Suppressor macrophage treated with lipopolysaccharide for 1 hour (primary cell): ENCODE measurements around the gene WLS.

Experiments used
- DNase-seq, 3 donors: peaks; one replicate each; pipeline ENCODE4 v3.0.0-alpha.2; 2020 to 2022

The WLS gene

GRCh38 chr1:68227598-68227997 lies 4.7 kb downstream of the WLS start:
- DNase-seq, result no peak

- DNase-seq, result no peak
Observed at GRCh38 chr1:68225781-68226180, 6.5 kb downstream of the WLS start.

DNA sequence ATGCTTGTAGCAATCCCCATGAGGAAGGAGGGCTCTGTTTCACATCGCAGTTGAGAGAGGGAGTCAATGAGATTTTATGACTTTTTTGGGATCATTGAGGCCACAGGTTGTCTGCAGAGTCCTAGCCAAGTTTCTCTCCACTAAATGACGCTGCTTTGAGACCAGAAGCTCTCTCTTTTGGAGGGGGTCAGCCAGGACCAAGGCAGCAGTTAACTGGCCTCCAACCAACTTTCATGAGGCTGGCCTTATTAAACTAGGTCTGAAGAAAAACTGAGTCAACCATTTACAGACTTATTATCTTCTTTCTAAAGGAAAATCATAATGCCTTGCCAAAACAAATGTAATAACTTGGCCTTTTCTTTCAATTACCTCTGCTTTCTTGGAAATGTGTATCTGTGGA lies 8.6 kb downstream of the WLS start:
- no peak for DNase-seq

- DNase-seq, result no peak
Observed at GRCh38 chr1:68221980-68222373, 10.3 kb downstream of the WLS start.

GRCh38 chr1:68221001-68221979 lies 11.0 kb downstream of the WLS start:
- DNase-seq, result no peak

DNA sequence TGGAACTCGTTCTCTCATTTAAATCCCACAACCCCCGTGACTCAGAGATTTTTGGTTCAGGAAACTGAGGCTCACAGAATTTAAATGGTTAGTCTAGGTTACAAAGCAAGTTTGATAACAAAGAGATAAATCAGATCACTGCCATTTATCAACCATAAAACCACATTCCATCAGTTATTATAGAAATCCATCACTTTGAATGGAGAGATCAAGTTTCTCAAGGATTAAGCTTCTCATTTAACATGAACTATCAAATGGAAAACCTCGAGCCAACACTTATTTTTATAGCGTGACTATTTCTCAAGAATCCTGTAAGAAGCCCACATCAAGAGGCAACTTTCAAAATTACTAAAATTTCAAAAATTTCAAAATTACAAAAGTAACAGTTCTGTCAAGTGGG lies 11.9 kb downstream of the WLS start:
- no peak for DNase-seq

DNA sequence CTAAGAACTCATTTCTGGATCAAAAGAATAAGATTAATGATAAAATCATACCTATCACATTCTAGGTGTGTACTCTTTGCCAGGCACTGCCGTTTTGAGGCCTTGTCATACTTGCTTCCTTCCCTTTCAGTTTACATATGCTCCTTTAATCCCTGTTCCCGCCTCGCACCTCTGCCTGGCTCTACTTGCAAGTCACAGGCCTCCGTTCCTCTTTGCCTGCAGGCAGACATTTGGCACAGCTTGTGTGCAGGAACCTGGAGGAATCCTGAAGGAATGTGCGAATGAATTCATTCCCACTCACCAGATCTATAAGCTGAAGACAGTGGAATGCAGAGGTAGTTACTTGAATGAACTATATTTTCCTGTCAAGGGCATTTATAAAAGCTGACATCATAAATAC lies 13.8 kb downstream of the WLS start:
- no peak for DNase-seq

DNA sequence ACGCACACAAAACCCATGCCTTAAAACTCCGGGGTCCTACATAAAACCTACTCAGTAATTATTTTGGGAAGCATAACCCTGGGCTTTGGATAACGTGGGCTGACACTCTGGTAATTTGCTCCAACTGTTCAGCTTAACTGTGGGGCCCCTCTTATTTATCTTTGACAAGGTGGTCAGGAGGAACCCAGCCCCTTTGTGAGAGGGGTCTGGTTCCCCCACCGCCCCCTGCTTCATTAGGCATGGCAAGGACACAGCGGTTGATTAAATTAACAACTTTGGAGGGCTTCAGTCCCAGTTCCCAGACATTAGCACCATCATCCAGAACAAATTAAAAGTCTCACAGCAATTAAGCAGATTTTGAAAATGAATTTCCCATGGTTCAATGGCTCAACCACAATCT lies 14.7 kb downstream of the WLS start:
- no peak for DNase-seq

GRCh38 chr1:68217060-68217554 lies 15.2 kb downstream of the WLS start:
- DNase-seq, result no peak

DNA sequence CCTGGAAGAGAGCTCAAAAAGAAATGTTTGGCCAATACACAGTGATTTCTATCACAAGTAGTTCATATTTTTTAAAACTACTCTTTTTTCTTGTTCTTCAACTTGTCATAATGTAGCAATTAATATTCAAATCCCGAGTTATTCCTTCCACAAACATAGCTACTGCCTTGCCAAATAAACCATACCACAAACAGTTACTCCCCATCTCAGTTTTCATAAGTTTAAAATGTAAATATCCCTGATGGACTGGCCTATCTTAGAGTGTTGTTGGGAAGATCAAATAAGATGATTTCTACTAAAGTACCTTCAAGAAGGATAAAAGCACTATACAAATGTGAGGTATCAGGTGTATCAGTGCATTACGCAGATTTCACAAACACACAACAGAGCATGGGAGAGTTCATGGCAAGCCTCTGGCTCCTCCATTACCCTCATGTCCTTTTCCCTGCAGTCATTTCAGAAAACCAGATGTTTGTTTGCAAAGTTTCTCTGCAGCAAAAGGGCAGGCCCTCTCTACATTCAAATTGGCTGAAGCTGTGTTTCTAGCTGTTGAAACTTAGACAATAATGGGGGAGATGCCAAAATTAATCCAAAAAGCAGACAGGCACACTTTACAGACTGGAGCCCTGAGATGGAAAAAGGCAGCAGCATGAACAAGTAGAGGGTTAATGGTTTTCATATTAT lies 16.1 kb downstream of the WLS start:
- DNase-seq, result no peak

GRCh38 chr1:68213843-68214242 lies 18.5 kb downstream of the WLS start:
- peak in 2 of 3 donors; percentile 13 to 14 for DNase-seq

DNA sequence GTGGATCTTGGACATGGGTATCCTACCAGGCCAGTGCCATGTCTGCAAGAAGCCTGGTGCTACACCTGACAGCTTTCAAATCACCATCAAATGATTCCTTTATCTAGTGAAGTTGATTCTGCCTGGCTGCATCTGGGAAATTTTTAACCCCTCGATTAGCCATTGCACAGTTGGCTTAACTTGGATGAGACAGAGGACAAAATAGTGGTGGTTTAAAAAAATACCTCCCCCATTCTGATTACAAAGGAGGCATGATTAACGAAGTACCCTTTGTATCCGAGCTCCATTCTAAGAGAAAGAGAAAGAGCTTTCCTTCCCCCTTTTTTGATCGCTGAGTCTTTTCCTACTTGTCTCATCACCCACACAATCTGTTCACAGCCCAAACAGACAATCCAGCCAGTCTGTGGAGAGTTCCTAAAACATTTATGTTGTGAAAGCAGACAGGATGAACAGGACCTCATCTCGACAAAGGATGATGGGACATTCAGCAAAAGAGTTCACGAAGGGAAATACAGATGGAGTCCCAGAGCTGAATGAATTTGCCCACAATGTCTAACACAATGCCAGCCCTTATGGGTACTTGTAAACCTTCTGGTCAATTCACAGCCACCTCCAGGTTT lies 20.5 kb downstream of the WLS start:
- DNase-seq, result no peak

GRCh38 chr1:68210829-68211228 lies 21.5 kb downstream of the WLS start:
- DNase-seq, result no peak

DNA sequence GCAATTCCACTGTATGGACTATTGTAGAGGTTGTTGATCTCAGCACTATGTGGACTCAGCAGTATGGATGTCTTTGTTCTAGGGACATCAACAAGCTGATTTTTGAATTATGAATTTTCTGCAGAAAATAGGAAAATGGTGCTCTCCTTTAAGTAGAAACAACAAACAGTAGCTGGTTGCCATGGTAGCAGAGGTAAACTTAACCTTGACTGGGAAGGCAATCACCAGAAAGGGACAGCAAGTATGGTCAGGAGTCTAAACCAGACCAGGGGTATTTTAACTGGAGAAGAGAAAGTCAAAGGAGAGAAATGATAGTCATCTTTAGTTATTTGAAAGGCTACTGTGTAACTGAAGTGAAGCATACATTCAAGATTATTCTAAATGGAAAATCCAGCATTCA lies 22.3 kb downstream of the WLS start:
- no peak for DNase-seq

- DNase-seq, result no peak
Observed at GRCh38 chr1:68206848-68207689, 25.3 kb downstream of the WLS start.

DNA sequence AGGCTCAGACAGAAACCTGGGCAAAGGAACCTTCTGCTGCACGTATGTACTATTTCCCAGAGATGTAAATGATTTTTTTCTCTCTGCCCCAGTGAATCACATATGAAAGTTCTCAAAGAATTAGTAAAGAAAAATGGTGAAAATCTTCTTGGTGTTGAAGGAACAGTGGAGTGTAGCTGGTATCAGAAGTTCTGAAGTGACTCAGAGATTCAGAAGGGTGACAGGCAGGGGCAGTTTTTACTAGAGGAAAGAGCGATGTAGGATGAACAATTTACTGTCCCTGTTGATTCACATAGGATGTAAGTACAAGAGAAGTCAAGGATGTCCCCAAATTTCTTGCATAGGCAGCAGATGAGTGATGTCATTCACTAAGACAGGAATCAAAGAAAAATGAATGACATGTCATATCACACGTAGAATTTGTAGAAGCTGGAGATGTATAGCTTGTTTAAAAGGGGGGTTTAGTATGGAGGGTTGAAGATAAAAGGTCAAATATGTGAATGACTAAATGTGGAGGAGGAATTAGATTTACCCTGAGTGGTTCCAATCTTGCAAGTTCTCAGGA lies 26.4 kb downstream of the WLS start:
- no peak for DNase-seq

GRCh38 chr1:68204977-68205630 lies 27.2 kb downstream of the WLS start:
- DNase-seq, result no peak

DNA sequence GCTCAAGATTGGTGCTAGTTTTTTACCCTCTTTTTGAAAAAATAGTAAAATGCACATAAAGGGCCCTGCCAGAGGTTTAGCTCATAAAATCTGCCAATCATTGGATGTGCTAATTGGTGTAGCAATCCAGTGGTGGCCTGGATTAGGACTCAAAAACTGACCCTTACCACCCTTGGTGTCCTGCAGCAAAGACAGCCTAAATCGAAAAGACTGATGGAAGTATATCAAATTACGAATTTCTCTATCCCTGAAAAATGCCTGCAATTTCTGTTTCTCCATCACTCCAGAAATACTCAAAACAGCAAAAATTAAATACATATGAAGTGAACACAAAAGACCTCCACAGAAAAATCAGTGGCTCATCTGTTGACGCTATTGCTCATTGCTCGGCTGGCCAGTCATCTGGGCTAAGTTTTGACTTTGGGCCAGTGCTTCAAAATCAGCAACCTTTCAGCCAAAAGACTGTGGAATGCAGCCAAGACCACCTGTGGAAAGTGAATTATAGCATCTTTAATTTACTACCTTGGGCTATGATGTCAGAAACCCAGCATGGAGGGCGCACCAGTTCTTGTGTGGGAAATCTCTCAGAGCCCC lies 30.0 kb downstream of the WLS start:
- no peak for DNase-seq

DNA sequence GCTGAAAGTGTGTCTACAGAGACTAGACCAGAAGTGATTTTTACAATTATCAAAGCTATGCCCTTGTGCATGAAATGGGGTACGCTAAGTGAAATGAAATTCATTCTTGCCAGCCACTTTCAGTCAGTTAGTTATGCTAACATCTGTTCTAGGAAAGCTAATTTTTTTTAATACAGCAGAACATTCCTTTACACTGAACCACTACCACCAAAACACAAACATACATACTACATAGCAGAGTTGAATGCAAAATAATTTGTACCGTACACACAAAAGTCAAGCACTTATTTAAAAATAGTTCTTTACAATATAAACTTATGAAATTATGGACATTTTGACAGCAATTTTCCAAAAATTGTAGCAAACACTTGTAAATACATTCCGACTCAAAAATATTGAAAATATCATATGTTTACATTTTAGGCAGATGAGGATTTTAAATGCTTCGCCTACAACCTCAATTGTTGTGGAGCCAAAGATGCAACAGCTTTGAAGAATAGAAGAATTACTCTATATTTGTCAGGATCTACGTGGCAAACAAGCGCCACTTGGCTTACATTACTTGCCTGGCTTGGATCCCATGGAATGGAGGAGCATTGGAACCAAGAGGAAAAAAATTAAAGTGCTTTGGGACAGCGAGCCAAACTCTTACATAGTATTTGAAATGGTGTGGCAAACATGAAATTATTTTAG lies 30.6 kb downstream of the WLS start:
- no peak for DNase-seq

GRCh38 chr1:68199603-68200002 lies 32.7 kb downstream of the WLS start:
- DNase-seq, result no peak

- DNase-seq, result no peak
Observed at GRCh38 chr1:68198752-68199151, 33.6 kb downstream of the WLS start.
